Measurements from ENCODE around the gene MAST4. TPM values are rescaled to one million over a fixed set of nuclear protein-coding genes. Genes with fewer than 3 reads are reported as not detected.
A peak's percentile ranks its signal among the peaks of the same experiment; 100 is the strongest.

MAST4 gene
- total RNA-seq, 4 donors from 2014 or later, result 55.3 to 148 (median 110) TPM

DNA sequence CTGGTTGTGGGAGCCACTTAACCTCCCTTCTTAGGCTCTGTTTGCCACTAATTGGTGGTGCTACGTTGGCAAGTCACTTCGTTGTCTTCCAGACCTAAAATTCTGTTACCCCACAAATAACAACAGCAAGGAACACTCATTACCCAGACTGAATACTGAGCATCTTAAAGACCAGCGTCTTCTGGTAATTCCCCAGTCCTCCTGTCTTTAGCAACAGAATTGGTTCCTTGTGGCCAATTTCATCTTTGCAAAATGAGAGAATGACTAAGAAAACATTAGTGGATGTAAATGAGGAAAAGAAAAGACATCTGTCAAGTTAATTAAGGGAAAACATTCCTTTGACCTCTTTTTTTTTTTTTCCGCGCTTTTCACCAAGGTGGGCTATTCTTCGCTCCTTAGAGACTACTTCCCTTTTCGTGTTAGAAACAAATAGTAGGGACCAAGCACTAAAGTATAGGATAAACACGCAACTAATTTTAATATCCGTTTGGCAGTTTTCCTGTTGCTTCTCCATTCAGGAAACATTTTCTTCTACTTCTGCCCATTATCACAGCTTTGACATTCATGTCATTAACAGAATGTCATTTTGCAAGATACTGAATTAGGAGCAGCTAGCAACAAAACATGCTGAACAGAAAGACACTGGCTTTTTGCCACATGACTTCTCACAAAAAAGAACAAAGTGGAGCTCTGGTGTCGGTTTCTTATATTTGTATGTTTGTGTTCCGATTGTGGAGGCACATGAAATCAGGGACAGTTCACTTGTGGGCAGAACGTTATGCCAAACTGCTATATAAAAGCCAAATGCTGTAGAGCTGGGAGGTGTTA is 446.2 kb downstream of the MAST4 start:
- H3K36me3 ChIP-seq, result peaks cover 0 to 17% (median 0%) of the 10 kb centered on the region in 3 donors
- no peaks in the 10 kb centered on the region for H3K27me3 ChIP-seq
- H3K4me1 ChIP-seq, result peaks cover 5 to 65% (median 12%) of the 10 kb centered on the region in 3 donors
- WGBS, 2 donors, result 69% methylated on average over 12 of the region's 12 CpGs
- no peak overlapping the region for H3K27ac ChIP-seq
- no peaks in the 10 kb centered on the region for H3K9me3 ChIP-seq
- H3K4me3 ChIP-seq, result no peak overlapping the region
- intact Hi-C loops (cut with DNase I), result no loop called here
- no peak for TF ChIP-seq POLR2A (IDR thresholded peaks at IDR 0.05)
- TF ChIP-seq, protein P1, sequence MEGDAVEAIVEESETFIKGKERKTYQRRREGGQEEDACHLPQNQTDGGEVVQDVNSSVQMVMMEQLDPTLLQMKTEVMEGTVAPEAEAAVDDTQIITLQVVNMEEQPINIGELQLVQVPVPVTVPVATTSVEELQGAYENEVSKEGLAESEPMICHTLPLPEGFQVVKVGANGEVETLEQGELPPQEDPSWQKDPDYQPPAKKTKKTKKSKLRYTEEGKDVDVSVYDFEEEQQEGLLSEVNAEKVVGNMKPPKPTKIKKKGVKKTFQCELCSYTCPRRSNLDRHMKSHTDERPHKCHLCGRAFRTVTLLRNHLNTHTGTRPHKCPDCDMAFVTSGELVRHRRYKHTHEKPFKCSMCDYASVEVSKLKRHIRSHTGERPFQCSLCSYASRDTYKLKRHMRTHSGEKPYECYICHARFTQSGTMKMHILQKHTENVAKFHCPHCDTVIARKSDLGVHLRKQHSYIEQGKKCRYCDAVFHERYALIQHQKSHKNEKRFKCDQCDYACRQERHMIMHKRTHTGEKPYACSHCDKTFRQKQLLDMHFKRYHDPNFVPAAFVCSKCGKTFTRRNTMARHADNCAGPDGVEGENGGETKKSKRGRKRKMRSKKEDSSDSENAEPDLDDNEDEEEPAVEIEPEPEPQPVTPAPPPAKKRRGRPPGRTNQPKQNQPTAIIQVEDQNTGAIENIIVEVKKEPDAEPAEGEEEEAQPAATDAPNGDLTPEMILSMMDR (IDR thresholded peaks at IDR 0.05), result no peak
- DNase-seq, result no peak

DNA sequence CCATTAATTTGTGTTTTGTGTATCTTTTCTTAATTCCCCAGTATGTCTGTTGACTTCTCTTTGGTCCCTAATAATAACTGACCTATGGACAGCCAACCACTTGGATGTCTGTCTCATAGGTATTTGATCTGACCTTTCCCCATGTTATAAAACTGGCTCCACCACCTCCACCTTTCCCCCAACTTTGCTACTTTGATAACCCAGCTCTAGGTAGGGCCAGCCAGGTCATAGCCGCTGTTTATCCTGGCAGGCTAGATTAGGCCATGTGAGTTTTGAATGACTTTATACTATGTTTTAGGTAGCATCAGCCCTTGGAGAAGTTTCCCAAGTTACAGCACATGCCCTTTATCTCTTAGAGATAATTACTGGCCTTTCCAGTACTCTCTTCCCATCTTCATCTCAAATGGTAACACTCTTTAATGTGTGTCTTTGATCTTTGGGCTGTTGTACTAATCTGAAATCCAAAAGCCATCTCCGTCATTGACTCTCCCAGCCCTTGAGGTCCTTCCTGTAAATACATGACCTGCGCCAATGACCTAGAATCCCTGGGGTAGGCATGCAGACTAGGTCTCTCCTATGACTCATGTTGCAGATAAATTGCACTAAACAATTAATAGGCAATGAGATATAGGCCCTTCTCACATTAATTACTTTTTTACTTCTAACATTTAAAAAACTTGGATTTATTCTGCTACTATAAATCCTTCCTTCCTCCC is 447.8 kb downstream of the MAST4 start:
- TF ChIP-seq POLR2A (IDR thresholded peaks at IDR 0.05), result no peak
- TF ChIP-seq, protein P1 (IDR thresholded peaks at IDR 0.05), result no peak
- no peak for DNase-seq
- WGBS, 2 donors, result 86 to 91% methylated on average over 3 of the region's 3 CpGs
- peaks cover 0 to 17% (median 0%) of the 10 kb centered on the region in 3 donors for H3K36me3 ChIP-seq
- H3K9me3 ChIP-seq, result no peaks in the 10 kb centered on the region
- no peaks in the 10 kb centered on the region for H3K27me3 ChIP-seq
- H3K4me1 ChIP-seq, result peaks cover 9 to 56% (median 14%) of the 10 kb centered on the region in 3 donors
- intact Hi-C loops (cut with DNase I), result no loop called here
- H3K4me3 ChIP-seq, result no peak overlapping the region
- no peak overlapping the region for H3K27ac ChIP-seq

DNA sequence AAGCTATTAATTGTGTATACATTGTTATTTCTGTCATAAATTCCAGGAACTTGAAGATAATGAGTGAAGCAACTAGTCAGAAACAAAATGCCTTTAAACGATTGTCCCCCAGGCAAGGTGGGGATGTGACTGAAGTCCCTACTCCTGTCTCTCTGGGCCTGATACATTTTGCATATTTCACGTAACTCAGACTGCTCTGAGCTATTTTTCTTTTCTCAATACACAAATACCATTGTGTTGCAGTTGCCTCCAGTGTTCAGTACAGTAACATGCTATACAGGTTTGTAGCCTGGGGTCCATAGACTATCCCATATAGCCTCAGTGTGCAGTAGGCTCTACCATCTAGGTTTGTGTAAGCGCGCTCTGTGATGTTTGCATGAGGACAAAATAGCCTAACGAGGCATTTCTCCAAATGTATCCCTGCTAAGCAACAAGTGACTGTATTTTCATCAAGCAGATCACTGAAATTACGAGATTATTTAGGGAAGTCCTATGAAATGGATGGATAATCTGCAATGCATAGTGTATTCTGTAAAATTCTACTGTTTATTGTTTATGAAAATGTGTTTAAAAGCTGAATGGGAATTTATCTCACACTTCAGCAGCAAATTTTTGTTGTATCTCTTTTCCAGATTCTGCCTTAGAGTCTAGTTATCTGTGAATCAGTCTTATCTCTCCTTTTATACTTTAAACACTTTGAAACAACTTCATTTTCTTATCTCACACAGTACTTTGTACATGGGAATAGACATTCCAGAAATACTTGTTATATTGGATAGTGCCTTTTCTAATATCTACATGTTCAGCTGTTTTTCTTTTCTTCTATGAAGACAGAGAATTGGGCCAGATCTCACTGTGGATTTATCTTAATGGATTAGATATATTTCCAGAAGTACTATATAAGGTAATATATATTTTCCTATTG is 449.9 kb downstream of the MAST4 start:
- Histone ChIP-seq H3K36me3 (peaks cover 0 to 33% (median 0%) of the 10 kb centered on the region in 3 donors), H3K9me3 (no peaks in the 10 kb centered on the region), H3K4me1 (peaks cover 9 to 65% (median 22%) of the 10 kb centered on the region in 3 donors), H3K27ac (no peak overlapping the region), H3K27me3 (no peaks in the 10 kb centered on the region), H3K4me3 (no peak overlapping the region)
- WGBS, 2 donors, result 78 to 83% methylated on average over 4 to 6 of the region's 6 CpGs
- no peak for DNase-seq
- TF ChIP-seq, protein P1 (IDR thresholded peaks at IDR 0.05), result no peak
- no peak for TF ChIP-seq POLR2A (IDR thresholded peaks at IDR 0.05)
- intact Hi-C loops (cut with DNase I), result no loop called here

DNA sequence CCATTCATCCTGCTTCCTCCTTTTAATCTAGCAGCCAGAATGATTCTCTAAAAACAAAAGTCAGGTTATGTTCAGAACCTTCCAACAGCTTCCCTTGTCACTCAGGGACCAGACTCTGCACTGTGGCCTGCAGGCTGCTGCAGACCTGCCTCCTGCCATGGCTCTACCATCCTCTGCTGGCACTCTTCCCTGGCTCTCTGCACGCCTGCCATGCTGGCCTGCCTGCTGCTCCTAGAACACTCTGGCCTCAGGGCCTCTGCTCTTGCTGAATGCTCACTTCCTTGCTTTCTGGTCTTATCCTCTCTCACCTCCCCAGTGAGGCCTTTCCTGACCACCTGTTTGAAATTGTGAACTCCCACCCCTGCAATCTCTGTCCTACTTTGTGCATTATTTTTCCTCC is 451.0 kb downstream of the MAST4 start:
- Histone ChIP-seq H3K27ac (peak overlapping the region in 2 of 4 donors; percentile 2 to 43), H3K4me3 (no peak overlapping the region), H3K36me3 (peaks cover 0 to 25% (median 0%) of the 10 kb centered on the region in 3 donors), H3K4me1 (peaks cover 9 to 74% (median 22%) of the 10 kb centered on the region in 3 donors), H3K27me3 (no peaks in the 10 kb centered on the region), H3K9me3 (no peaks in the 10 kb centered on the region)
- intact Hi-C loops (cut with DNase I), result no loop called here
- no peak for DNase-seq
- WGBS, 2 donors, result 31 to 47% methylated on average over 1 of the region's 1 CpG
- no peak for TF ChIP-seq POLR2A (IDR thresholded peaks at IDR 0.05)
- TF ChIP-seq, protein P1 (IDR thresholded peaks at IDR 0.05), result no peak

Measured in esophagus squamous epithelium (tissue), 5 donors.